ENCODE data around the gene RGMA. TPM values are rescaled to one million over a fixed set of nuclear protein-coding genes. Genes with fewer than 3 reads are reported as not detected.

Gene RGMA
- total RNA-seq, 1 experiment from 2014 or later: 41.4 TPM

- peaks cover 39 to 96% (median 85%) of the 10 kb centered on the region in 3 experiments for H3K36me3 Mint-ChIP-seq (ENCODE audit: insufficient read depth in 1 of 3, low read depth in 3 of 3)
- no CpG with 5 or more reads among the region's 3 CpGs for WGBS (ENCODE audit: extremely low coverage, insufficient read length, low lambda C conversion rate)
- no peak overlapping the region for H3K9ac ChIP-seq (ENCODE audit: extremely low read depth, insufficient read length, low read length)
- H3K79me2 ChIP-seq (ENCODE audit: insufficient read depth, low read length): no peaks in the 10 kb centered on the region
- H3K14ac ChIP-seq (ENCODE audit: insufficient read depth, low read length): no peak overlapping the region
- H3K9me3 Mint-ChIP-seq: no peaks in the 10 kb centered on the region
- no peak overlapping the region for H3K4me2 ChIP-seq (ENCODE audit: insufficient read depth, insufficient read length, low read length)
- H3K18ac ChIP-seq (ENCODE audit: insufficient read length, low read depth, low read length): no peak overlapping the region
- no peak overlapping the region for H3K4me3 Mint-ChIP-seq
- H3K56ac ChIP-seq (ENCODE audit: insufficient read length, low read depth, low read length): no peak overlapping the region
- H3T11ph ChIP-seq (ENCODE audit: low read length): no peak overlapping the region
- H3K27me3 ChIP-seq (ENCODE audit: insufficient read depth, low read length): no peaks in the 10 kb centered on the region
- no peak overlapping the region for H2BK5ac ChIP-seq (ENCODE audit: insufficient read length, low read length)
- H3K23ac ChIP-seq (ENCODE audit: insufficient read length, low read depth, low read length): no peak overlapping the region
- H4K91ac ChIP-seq (ENCODE audit: insufficient read length, low read depth, low read length): no peak overlapping the region
- H2BK120ac ChIP-seq (ENCODE audit: low read depth, low read length, poor library complexity, severe bottlenecking): no peak overlapping the region
- H3K27ac Mint-ChIP-seq: no peak overlapping the region; a peak in 2 of 7 replicates
- H3K4me1 ChIP-seq (ENCODE audit: insufficient read depth, low read length): no peaks in the 10 kb centered on the region
- no peaks in the 10 kb centered on the region for H3K9me3 ChIP-seq (ENCODE audit: control insufficient read depth, low read depth, low read length)
- no peak overlapping the region for H2AFZ ChIP-seq (ENCODE audit: low read length)
- H3K23me2 ChIP-seq (ENCODE audit: insufficient read length, low read depth, low read length, poor library complexity, severe bottlenecking): no peaks in the 10 kb centered on the region
- H3K79me1 ChIP-seq (ENCODE audit: insufficient read depth, low read depth, low read length, poor library complexity, severe bottlenecking): no peaks in the 10 kb centered on the region
- no peaks in the 10 kb centered on the region for H3K4me1 Mint-ChIP-seq
- H4K8ac ChIP-seq (replicated peaks; ENCODE audit: insufficient read length, low read depth, low read length): no peak overlapping the region
- TF ChIP-seq, protein P1, sequence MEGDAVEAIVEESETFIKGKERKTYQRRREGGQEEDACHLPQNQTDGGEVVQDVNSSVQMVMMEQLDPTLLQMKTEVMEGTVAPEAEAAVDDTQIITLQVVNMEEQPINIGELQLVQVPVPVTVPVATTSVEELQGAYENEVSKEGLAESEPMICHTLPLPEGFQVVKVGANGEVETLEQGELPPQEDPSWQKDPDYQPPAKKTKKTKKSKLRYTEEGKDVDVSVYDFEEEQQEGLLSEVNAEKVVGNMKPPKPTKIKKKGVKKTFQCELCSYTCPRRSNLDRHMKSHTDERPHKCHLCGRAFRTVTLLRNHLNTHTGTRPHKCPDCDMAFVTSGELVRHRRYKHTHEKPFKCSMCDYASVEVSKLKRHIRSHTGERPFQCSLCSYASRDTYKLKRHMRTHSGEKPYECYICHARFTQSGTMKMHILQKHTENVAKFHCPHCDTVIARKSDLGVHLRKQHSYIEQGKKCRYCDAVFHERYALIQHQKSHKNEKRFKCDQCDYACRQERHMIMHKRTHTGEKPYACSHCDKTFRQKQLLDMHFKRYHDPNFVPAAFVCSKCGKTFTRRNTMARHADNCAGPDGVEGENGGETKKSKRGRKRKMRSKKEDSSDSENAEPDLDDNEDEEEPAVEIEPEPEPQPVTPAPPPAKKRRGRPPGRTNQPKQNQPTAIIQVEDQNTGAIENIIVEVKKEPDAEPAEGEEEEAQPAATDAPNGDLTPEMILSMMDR (conservative IDR thresholded peaks at IDR 0.05): no peak
- H2BK20ac ChIP-seq (ENCODE audit: low read depth, low read length, poor library complexity, severe bottlenecking): no peak overlapping the region
- H4K5ac ChIP-seq (ENCODE audit: insufficient read length, low read depth, low read length): no peak overlapping the region
- no peak overlapping the region for H2BK15ac ChIP-seq (ENCODE audit: low read depth, low read length)
- no peaks in the 10 kb centered on the region; the same call in 1 of the 2 replicates for H3K27me3 Mint-ChIP-seq (ENCODE audit: low read depth)
- H4K20me1 ChIP-seq (ENCODE audit: control insufficient read depth, insufficient read depth, insufficient read length): no peaks in the 10 kb centered on the region
- DNase-seq: no peak
- H3K4ac ChIP-seq (ENCODE audit: low read depth, low read length): no peak overlapping the region
- no peak overlapping the region for H2BK12ac ChIP-seq (ENCODE audit: insufficient read length, low read depth, low read length)
- H2AK5ac ChIP-seq (ENCODE audit: insufficient read length, low read length): no peak overlapping the region
- no peak overlapping the region for H3K27ac ChIP-seq (ENCODE audit: insufficient read length, low read depth, low read length)
Observed at GRCh38 chr15:93007994-93008393, 81.0 kb downstream of the RGMA start.

All from H9 (cell line).